Measurements from ENCODE around the gene VAV3.

- no peak for TF ChIP-seq CTCF (IDR thresholded peaks at IDR 0.05)
- TF ChIP-seq POLR2A (IDR thresholded peaks at IDR 0.05) = no peak
Measured at GRCh38 chr1:107557095-107557494, 407.9 kb downstream of the VAV3 start.
